ENCODE results near the gene MALSU1.
A peak's percentile ranks its signal among the peaks of the same experiment; 100 is the strongest.

The MALSU1 gene

GRCh38 chr7:23337374-23337773, 38.2 kb downstream of the MALSU1 start:
- DNase-seq: no peak

- no peak for DNase-seq
Observed at GRCh38 chr7:23338439-23338838, 39.3 kb downstream of the MALSU1 start.

GRCh38 chr7:23338863-23339262, 39.7 kb downstream of the MALSU1 start:
- no peak for DNase-seq

- DNase-seq: no peak
Observed at GRCh38 chr7:23341846-23342598, 42.9 kb downstream of the MALSU1 start.

- DNase-seq: no peak
Observed at GRCh38 chr7:23343102-23343501, 44.0 kb downstream of the MALSU1 start.

- no peak for DNase-seq
Observed at GRCh38 chr7:23343806-23344475, 44.8 kb downstream of the MALSU1 start.

- no peak for DNase-seq
Observed at GRCh38 chr7:23345601-23346000, 46.5 kb downstream of the MALSU1 start.

- DNase-seq: no peak
Observed at GRCh38 chr7:23346316-23346715, 47.2 kb downstream of the MALSU1 start.

- no peak for DNase-seq
Observed at GRCh38 chr7:23347033-23347681, 48.0 kb downstream of the MALSU1 start.

- DNase-seq: no peak
Observed at GRCh38 chr7:23347682-23348180, 48.6 kb downstream of the MALSU1 start.

- DNase-seq: no peak
Observed at GRCh38 chr7:23349484-23350157, 50.5 kb downstream of the MALSU1 start.

- DNase-seq: no peak
Observed at GRCh38 chr7:23350466-23350865, 51.3 kb downstream of the MALSU1 start.

- DNase-seq: peak; percentile 76
Observed at GRCh38 chr7:23353172-23353571, 54.0 kb downstream of the MALSU1 start.

GRCh38 chr7:23356168-23356567, 57.0 kb downstream of the MALSU1 start:
- no peak for DNase-seq

- DNase-seq: no peak
Observed at GRCh38 chr7:23356726-23357125, 57.6 kb downstream of the MALSU1 start.

GRCh38 chr7:23357190-23358093, 58.3 kb downstream of the MALSU1 start:
- peak; percentile 8 for DNase-seq

GRCh38 chr7:23358152-23358674, 59.1 kb downstream of the MALSU1 start:
- DNase-seq: no peak

Measured in NCI-H2029 (cell line).